Stimulated activated memory B cell treated with anti-CD40 and anti-IgM and Interleukin-4, amounts not matched to agents 10 μg/mL and 1 μg/mL and 100 μg/mL, for 72 hours (primary cell): Measurements from ENCODE around the gene GATA2.

Source experiments
- ATAC-seq: fragments of 150-1000 bp; cut with Tn5 transposase; 2 replicates; pipeline ENCODE4 v1.10.0; 2021
- H3K27ac Mint-ChIP-seq: one replicate; pipeline ENCODE4 v1.8.0; 2022; ENCODE audit warnings: mild to moderate bottlenecking, mixed read lengths
- H3K27me3 Mint-ChIP-seq: one replicate; pipeline ENCODE4 v1.8.0; 2022; ENCODE audit warnings: mixed read lengths
- H3K36me3 Mint-ChIP-seq: one replicate; pipeline ENCODE4 v1.8.0; 2022; ENCODE audit warnings: mixed read lengths
- H3K4me1 Mint-ChIP-seq: one replicate; pipeline ENCODE4 v1.8.0; 2022; ENCODE audit warnings: mixed read lengths
- H3K4me3 Mint-ChIP-seq: one replicate; pipeline ENCODE4 v1.8.0; 2022; ENCODE audit warnings: mild to moderate bottlenecking, moderate library complexity, mixed read lengths
- H3K9me3 Mint-ChIP-seq: one replicate; pipeline ENCODE4 v1.8.0; 2022; ENCODE audit warnings: mixed read lengths

GATA2 gene

DNA sequence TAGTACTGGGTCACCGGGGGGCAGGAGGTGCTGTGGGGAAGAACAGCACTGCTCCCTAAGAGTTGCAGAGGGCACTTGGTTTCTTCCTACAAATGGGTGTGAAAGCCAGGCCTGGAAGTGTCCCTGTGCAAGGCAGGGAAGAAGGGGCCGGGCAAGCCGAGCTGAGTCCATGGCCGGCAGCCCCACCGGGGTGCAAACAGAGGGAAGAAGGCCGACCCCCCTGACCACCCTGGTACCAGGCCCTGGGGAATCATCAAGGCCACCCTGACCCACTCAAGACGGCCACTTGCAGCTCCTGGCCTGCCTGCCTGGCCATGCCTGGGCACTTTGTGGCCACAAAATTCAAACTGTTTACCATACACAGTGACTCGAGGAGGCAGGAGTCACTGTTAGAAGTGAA lies 17.6 kb downstream of the GATA2 start:
- Mint-ChIP-seq H3K27ac (no peak overlapping the region), H3K36me3 (no peaks in the 10 kb centered on the region), H3K9me3 (peaks cover 2% of the 10 kb centered on the region), H3K4me3 (no peak overlapping the region), H3K27me3 (peaks cover 81% of the 10 kb centered on the region), H3K4me1 (no peaks in the 10 kb centered on the region)
- ATAC-seq = no peak

DNA sequence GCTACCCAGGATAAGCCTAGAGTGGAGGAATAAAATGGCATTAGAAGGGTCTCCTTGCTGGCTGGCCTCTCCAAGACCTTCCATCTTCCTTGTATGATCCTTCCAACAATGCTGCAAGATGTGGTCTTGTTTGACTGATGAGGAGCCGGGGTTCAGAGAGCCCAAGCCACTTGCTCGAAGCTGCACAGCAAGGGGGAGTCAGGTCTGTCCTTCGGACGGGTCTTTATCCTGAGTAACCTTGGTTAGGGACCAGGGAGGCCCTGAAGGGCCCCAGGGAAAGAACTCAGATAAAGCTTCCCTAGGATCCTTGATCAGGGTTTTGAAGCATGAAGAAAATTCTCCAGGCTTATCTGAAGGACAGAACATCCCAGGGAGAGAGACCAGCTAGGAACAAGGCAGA lies 19.3 kb downstream of the GATA2 start:
- peaks cover 68% of the 10 kb centered on the region for H3K27me3 Mint-ChIP-seq
- no peaks in the 10 kb centered on the region for H3K36me3 Mint-ChIP-seq
- ATAC-seq = no peak
- peaks cover 2% of the 10 kb centered on the region for H3K9me3 Mint-ChIP-seq
- no peaks in the 10 kb centered on the region for H3K4me1 Mint-ChIP-seq
- H3K27ac Mint-ChIP-seq = no peak overlapping the region
- no peak overlapping the region for H3K4me3 Mint-ChIP-seq

DNA sequence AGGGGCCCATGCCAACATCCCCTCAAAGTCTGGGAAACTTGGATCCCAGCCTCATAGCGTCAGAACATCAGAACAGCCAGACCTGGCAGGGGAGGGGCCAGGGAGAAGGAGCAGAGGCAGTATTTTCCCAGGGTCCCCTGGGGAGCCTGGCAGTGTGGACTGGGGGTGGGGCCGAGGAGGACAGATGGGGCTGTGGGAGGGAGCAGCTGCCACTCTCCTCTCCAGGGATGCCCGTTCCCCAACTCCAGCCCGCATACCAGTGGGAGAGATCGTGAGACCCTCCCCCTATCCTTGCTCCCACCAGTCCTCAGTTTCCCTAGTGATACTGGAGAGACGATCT lies 19.9 kb downstream of the GATA2 start:
- Mint-ChIP-seq H3K27me3 (peaks cover 63% of the 10 kb centered on the region), H3K4me3 (no peak overlapping the region), H3K27ac (no peak overlapping the region), H3K4me1 (no peaks in the 10 kb centered on the region), H3K9me3 (peaks cover 2% of the 10 kb centered on the region), H3K36me3 (no peaks in the 10 kb centered on the region)
- ATAC-seq = no peak

DNA sequence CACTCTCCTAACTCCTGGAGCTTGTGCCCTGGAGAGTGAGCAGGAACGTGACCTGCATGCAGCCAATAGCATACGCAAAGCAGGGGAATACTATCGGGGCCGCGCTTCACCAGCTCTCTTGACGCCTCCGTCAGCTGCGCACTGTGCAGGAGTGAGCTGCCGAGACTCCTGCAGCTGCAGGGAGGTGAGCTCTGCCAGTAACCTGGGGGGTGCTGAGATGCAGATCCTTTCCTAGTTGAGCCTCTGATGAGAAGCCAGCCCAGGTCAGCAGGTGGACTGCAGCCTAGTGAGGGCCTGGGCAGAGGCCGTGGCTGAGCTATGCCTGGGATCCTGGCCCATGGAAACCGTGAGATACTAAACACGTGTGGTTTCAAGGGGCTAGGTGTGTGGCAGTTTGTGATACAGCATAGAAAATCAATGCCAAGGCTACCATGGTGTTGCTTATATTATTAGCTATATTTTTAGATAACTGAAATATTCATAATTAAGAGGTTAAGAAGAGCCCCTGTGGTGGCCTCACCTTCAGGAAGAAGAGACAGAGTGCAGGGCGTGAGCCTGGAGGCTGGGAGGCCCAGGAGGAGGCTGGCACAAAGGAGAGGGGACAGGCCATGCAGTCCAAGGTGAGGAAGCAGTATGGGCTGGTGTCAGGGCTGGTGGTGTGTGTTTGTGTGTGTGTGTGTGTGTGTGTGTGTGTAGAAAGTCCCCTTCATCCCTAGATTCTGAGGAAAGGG lies 20.4 kb downstream of the GATA2 start:
- no peaks in the 10 kb centered on the region for H3K36me3 Mint-ChIP-seq
- peaks cover 2% of the 10 kb centered on the region for H3K9me3 Mint-ChIP-seq
- ATAC-seq = no peak
- H3K4me3 Mint-ChIP-seq = no peak overlapping the region
- H3K4me1 Mint-ChIP-seq = no peaks in the 10 kb centered on the region
- peaks cover 57% of the 10 kb centered on the region for H3K27me3 Mint-ChIP-seq
- no peak overlapping the region for H3K27ac Mint-ChIP-seq

DNA sequence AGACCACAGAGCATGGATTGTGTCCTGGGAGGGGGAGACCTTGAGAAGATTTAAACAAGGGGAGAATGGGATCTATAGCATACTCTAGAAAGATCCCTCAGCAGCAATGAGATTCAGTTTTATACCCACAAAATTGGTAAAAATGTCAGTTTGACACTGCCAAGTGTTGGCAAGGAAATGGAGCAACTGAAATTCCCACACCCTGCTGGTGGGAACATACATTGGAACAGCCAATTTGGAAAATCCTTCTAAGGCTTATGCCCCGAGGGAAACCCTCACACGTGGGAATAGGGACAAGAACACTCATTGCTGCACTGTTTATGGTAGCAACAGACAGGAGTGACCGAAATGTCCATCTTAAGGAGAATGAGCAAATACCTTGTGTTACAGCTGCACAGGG lies 21.3 kb downstream of the GATA2 start:
- no peak overlapping the region for H3K27ac Mint-ChIP-seq
- H3K4me3 Mint-ChIP-seq = no peak overlapping the region
- no peaks in the 10 kb centered on the region for H3K4me1 Mint-ChIP-seq
- ATAC-seq = no peak
- peaks cover 2% of the 10 kb centered on the region for H3K9me3 Mint-ChIP-seq
- peaks cover 57% of the 10 kb centered on the region for H3K27me3 Mint-ChIP-seq
- H3K36me3 Mint-ChIP-seq = no peaks in the 10 kb centered on the region

DNA sequence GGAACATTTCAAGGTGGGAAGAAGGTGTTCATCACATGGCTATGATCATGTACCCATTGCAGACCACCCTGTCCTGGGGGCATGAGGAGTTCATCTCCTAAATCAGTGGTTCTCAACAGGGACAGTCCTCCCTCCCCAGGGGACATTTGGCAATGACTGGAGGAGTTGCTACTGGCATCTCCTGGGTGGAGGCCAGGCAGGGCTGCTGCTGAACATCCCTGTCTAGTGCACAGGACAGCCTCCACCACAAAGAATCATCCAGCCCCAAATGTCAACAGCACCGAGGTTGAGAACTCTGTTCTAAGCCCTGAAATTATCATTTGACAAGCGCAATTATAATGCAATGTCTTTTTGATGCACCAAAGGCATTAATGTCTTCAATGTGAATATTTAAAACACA lies 21.9 kb downstream of the GATA2 start:
- H3K9me3 Mint-ChIP-seq = peaks cover 2% of the 10 kb centered on the region
- no peaks in the 10 kb centered on the region for H3K4me1 Mint-ChIP-seq
- H3K27ac Mint-ChIP-seq = no peak overlapping the region
- H3K4me3 Mint-ChIP-seq = no peak overlapping the region
- no peaks in the 10 kb centered on the region for H3K36me3 Mint-ChIP-seq
- ATAC-seq = no peak
- H3K27me3 Mint-ChIP-seq = peaks cover 62% of the 10 kb centered on the region

DNA sequence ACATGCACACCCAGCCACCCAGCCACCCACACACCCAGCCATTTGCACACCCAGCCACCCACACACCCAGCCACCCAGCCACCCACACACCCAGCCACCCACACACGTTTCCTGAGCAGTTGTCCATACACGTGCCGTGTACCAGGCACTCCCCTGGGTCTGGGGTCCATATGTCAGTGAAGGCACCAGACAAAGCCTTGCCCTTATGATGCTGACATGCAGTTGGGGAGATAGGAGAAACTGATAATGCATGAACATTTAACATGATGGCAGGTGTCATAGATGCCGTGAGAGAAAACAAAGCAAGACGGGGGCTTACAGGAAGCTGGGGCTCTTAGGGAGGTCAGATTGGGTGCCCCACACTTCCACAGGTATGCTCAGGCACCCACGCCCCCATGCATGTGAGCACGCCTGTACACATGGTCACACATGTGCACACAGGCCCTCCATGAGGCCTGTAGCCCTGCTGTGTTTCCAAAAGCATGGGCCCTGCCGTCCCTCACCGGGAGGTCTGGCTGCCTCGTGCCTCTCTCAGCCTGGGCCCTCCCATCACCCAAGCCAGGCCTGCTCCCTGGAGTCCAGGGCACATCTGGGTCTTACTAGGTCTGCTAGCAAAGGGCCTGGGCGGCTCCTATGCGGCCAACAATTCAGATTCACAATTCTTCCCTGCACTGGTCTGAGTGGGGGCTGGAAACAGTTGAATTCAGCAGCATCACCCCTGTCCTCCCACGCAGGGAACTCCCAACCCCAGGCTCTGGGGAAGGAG lies 22.7 kb downstream of the GATA2 start:
- Mint-ChIP-seq H3K4me1 (no peaks in the 10 kb centered on the region), H3K27me3 (peaks cover 68% of the 10 kb centered on the region), H3K9me3 (peaks cover 2% of the 10 kb centered on the region), H3K36me3 (no peaks in the 10 kb centered on the region), H3K27ac (no peak overlapping the region), H3K4me3 (no peak overlapping the region)
- no peak for ATAC-seq

DNA sequence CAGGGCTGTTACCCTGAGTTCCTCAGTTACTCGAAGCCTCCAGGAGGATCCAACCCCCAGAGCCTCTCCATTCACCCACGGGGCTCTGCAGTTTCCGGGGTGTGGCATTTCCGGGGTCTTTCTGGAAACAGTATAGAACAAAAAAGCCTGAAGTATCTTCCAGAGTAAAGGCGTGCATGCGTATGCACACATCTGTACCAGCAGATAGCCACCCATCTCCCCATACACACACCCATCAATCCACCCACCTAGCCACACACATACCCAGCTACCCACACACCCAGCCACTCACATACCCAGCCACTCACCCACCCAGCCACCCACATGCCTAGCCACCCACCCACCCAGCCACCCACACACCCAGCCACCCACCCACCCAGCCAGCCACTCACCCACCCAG lies 23.4 kb downstream of the GATA2 start:
- no peak overlapping the region for H3K27ac Mint-ChIP-seq
- no peaks in the 10 kb centered on the region for H3K4me1 Mint-ChIP-seq
- H3K9me3 Mint-ChIP-seq = peaks cover 2% of the 10 kb centered on the region
- H3K27me3 Mint-ChIP-seq = peaks cover 68% of the 10 kb centered on the region
- no peak overlapping the region for H3K4me3 Mint-ChIP-seq
- no peak for ATAC-seq
- H3K36me3 Mint-ChIP-seq = no peaks in the 10 kb centered on the region

DNA sequence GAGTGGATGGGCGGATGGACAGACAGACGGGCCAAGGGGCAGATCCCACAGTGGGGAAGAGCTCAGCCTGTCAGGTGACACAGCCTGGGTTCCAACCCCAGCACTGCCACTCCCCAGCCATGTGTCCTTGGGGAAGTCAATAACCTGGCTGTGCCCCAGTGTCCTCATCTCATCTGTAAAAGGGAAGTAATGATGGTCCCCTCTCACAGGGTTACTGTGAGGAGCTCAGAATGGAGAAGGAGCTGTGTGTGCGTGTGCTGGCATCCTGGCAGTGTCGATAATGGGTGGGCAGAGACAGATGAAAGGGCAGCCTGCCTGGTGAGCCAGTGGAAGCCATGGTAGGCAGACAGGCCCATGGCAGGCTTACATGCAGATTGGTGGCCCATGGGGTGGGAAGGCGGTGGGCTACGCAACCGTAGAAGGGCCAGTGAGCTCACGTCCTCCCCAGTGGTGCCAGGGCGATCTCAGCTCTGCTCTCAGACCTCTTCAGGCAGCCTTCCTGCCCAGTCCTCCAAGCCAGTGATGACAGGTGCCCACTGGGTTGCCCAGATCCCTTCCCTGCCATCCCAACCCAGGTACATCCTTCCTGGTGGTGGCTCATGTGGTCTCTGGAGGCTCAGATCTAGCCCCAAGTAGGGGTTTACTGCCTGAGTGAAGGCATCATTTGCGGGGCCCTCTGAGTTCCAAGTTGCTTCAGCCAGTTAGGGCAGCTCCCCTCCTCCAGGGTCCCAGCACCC lies 24.0 kb downstream of the GATA2 start:
- no peak for ATAC-seq
- H3K27me3 Mint-ChIP-seq = peaks cover 67% of the 10 kb centered on the region
- H3K27ac Mint-ChIP-seq = no peak overlapping the region
- H3K4me3 Mint-ChIP-seq = no peak overlapping the region
- H3K36me3 Mint-ChIP-seq = no peaks in the 10 kb centered on the region
- peaks cover 2% of the 10 kb centered on the region for H3K9me3 Mint-ChIP-seq
- H3K4me1 Mint-ChIP-seq = no peaks in the 10 kb centered on the region

DNA sequence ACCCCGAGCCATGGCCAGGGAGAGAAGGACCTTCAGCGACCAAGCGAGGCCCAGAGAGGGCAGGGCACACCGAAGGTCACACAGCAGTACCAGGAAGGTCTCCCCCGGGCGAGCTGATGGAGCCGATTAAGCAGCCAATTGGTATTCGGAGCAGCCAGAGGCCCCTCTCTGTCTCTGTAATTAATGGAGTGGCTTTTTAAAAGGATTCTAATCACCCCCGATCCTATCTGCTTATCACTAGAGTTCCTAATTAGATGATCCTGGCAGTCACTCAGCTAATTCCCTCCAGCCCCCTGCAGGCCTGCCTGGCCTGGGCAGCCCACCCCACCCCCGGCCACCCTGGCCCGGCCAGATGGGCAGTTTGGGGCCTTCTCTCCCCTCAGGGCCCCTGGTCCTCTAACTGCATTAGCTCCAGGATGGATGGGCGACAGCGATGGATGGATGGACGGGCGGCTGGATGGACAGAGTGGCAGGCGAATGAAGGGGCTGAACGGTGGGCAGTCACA lies 24.7 kb downstream of the GATA2 start:
- no peak overlapping the region for H3K27ac Mint-ChIP-seq
- H3K36me3 Mint-ChIP-seq = no peaks in the 10 kb centered on the region
- H3K9me3 Mint-ChIP-seq = peaks cover 2% of the 10 kb centered on the region
- no peaks in the 10 kb centered on the region for H3K4me1 Mint-ChIP-seq
- no peak for ATAC-seq
- H3K27me3 Mint-ChIP-seq = peaks cover 64% of the 10 kb centered on the region
- no peak overlapping the region for H3K4me3 Mint-ChIP-seq

DNA sequence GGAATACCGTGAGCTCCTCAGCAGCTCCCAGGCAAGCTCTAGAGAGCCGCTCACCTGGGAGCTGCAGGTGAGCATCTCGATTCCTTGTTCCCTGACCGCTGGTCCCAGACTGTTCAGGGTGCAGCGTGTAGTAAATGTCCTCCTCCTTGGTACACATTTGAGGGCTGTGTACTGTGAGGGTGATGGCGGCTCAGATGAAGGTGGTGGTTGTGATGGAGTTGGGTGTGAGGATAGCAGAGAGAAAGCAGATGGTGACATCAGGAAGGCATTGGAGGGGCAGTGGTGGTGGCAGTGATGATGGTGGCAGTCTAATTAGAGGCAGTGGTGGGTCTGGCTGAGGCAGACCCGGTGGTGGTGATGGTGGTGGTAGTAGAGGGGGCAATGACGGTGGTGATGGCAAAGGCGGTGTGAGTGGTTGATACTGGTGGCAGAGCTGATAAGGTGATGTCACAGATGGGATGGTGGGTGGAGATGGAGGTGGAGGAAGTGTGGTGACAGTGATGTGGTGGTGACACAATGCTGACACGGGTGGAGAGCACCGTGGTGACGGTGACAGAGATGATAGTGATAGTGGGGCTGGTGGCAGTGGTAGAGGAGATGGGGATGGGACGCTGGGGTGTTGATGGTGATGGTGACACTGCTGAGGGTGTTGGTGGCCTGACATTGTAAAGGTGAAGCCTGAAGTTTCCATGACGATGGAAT lies 26.0 kb downstream of the GATA2 start, which contains the start of gene DNAJB8:
Gene DNAJB8 (minus strand): TSS at position 51 of the 702 bp plus-strand sequence. CDS start 3,645 bp downstream, outside the sequence.
- peaks cover 58% of the 10 kb centered on the region for H3K27me3 Mint-ChIP-seq
- peaks cover 2% of the 10 kb centered on the region for H3K9me3 Mint-ChIP-seq
- no peaks in the 10 kb centered on the region for H3K36me3 Mint-ChIP-seq
- no peak within 1 kb of the TSS for H3K27ac Mint-ChIP-seq
- no peaks in the 10 kb centered on the region for H3K4me1 Mint-ChIP-seq
- no peak for ATAC-seq
- no peak within 1 kb of the TSS for H3K4me3 Mint-ChIP-seq

DNA sequence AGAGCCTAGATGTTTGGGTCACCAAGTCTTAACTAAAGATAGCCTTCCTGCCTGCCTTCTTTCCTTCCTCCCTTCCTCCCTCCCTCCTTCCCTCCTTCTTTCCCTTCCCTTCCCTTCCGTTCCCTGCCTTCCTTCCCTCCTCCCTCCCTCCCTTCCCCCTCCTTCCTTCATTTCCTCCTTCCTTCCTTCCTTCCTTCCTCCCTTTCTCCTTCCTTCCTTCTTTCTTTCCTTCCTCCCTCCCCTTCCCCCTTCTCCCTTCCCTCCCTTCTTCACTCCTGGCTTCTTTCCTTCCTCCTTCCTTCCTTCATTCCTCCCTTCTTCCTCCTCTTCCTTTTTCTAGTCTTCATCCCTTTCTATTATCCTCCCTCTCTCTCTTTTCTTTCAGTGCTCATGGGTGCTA lies 28.3 kb downstream of the GATA2 start:
- H3K4me3 Mint-ChIP-seq = no peak overlapping the region
- no peaks in the 10 kb centered on the region for H3K36me3 Mint-ChIP-seq
- no peak overlapping the region for H3K27ac Mint-ChIP-seq
- no peaks in the 10 kb centered on the region for H3K4me1 Mint-ChIP-seq
- H3K9me3 Mint-ChIP-seq = no peaks in the 10 kb centered on the region
- peaks cover 51% of the 10 kb centered on the region for H3K27me3 Mint-ChIP-seq
- ATAC-seq = no peak

DNA sequence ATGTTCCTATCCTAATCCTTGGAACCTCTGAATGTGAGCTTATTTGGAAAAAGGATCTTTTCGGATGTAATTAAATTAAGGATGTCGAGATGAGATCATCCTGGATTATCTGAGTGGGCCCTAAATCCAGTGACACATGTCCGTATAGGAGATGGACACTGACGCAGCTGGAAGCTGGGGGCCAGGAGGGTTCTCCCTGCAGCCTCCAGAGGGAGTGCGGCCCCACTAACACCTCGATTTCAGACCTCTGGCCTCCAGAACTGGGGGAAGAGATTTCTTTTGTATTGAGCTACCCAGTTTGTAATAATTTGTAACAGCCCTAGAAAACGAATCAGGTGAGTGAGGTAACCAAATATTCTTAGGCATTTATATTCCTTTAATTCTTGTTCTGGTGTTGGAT lies 28.8 kb downstream of the GATA2 start:
- H3K27ac Mint-ChIP-seq = no peak overlapping the region
- no peak for ATAC-seq
- no peaks in the 10 kb centered on the region for H3K36me3 Mint-ChIP-seq

DNA sequence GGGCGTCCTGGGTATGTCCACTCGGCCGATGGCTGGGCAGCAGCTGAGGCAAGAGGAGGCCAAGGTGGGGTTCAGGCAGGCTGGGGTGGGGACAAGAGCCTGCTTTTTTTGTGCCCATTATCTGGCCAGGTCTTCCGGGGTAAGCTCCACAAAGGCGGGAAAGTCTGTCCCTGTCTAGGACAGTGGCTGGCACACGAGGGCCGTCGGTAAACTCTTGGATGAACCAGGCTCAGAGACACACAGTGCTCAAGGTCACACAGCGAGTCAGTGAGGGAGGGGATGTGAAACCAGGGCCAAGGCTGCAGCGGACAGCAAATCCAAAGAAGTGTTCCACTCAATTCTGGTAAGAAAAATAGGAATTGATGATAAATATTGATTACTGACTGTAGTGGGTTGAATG lies 29.2 kb downstream of the GATA2 start:
- Mint-ChIP-seq H3K36me3 (no peaks in the 10 kb centered on the region), H3K27ac (no peak overlapping the region), H3K27me3 (peaks cover 51% of the 10 kb centered on the region), H3K4me3 (no peak overlapping the region), H3K9me3 (no peaks in the 10 kb centered on the region), H3K4me1 (no peaks in the 10 kb centered on the region)
- no peak for ATAC-seq

More for the DNA sequence above, 28.8 kb downstream of the GATA2 start:
- Mint-ChIP-seq H3K4me1 (no peaks in the 10 kb centered on the region), H3K27me3 (peaks cover 51% of the 10 kb centered on the region), H3K4me3 (no peak overlapping the region), H3K9me3 (no peaks in the 10 kb centered on the region)

DNA sequence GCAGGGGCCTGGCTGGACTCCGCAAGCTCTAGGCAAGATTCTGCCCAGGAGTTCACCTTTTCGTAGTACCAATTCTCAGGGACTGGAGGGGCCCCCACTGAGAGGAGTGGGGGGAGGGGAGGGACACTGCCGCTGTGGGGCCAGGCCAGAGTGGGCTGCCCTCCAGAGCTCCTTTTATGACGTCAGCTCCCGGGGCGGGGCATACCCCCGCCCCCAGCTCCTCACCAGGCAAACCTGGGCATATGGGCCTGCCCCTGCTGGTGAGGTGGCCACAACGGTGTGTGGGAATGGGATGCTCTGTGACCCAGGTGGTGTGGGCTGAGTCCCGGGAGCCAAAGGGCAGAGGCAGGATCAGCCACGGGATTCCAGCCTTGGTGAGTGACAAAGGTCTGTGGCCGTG lies 29.6 kb downstream of the GATA2 start:
- no peaks in the 10 kb centered on the region for H3K4me1 Mint-ChIP-seq
- no peak for ATAC-seq
- H3K27me3 Mint-ChIP-seq = peaks cover 51% of the 10 kb centered on the region
- no peaks in the 10 kb centered on the region for H3K9me3 Mint-ChIP-seq
- no peaks in the 10 kb centered on the region for H3K36me3 Mint-ChIP-seq
- H3K4me3 Mint-ChIP-seq = no peak overlapping the region
- H3K27ac Mint-ChIP-seq = no peak overlapping the region
